Fibroblast of lung (primary cell): ENCODE results near the gene SRA1. TPM values are rescaled to one million over a fixed set of nuclear protein-coding genes. Genes with fewer than 3 reads are reported as not detected.

Experiments used
- DNase-seq, 2 donors: peaks; one replicate each; pipeline versions ENCODE4 v3.0.0 to v3.0.0-alpha.2; 2010; ENCODE audit warnings: low read depth in 2 of 2
- H2AFZ ChIP-seq: 2 replicates; pipeline ENCODE4 v1.5.1; 2012; ENCODE audit warnings: low read length, control low read depth, inconsistent platforms
- H3K27ac ChIP-seq: 2 replicates; pipeline ENCODE4 v1.5.1; 2011; ENCODE audit warnings: low read length, control low read depth; ENCODE audit not compliant: insufficient read depth
- H3K27me3 ChIP-seq: 2 replicates; pipeline ENCODE4 v1.5.1; 2011; ENCODE audit warnings: mild to moderate bottlenecking, low read length; ENCODE audit not compliant: control insufficient read depth, insufficient read depth
- H3K36me3 ChIP-seq: 2 replicates; pipeline ENCODE4 v1.5.1; 2011; ENCODE audit warnings: low read length; ENCODE audit not compliant: control insufficient read depth, insufficient read depth
- H3K4me1 ChIP-seq: 2 replicates; pipeline ENCODE4 v1.5.1; 2011; ENCODE audit warnings: low read length; ENCODE audit not compliant: control insufficient read depth, insufficient read depth; ENCODE audit errors: extremely low read depth
- H3K4me2 ChIP-seq: 2 replicates; pipeline ENCODE4 v1.5.1; 2011; ENCODE audit warnings: low read length, control low read depth; ENCODE audit not compliant: insufficient read depth; ENCODE audit errors: extremely low read depth
- H3K4me3 ChIP-seq, 4 experiments: fragments of 200-600 bp in 1 of 4; sonication (generic) in 1 of 4; replicated peaks in 1 of 4; 2 replicates each; pipeline ENCODE4 v1.5.1; 2011 to 2016; ENCODE audit warnings: low read length in 4 of 4, low read depth in 3 of 4, mild to moderate bottlenecking in 3 of 4, control low read depth in 2 of 4, inconsistent platforms in 1 of 4, mixed read lengths in 1 of 4; ENCODE audit not compliant: insufficient read depth in 1 of 4; ENCODE audit errors: control extremely low read depth in 1 of 4
- H3K79me2 ChIP-seq: 2 replicates; pipeline ENCODE4 v1.5.1; 2012; ENCODE audit warnings: mild to moderate bottlenecking, low read length, inconsistent platforms; ENCODE audit not compliant: control insufficient read depth, insufficient read depth
- H3K9ac ChIP-seq: 2 replicates; pipeline ENCODE4 v1.5.1; 2011; ENCODE audit warnings: mild to moderate bottlenecking, low read length, control low read depth; ENCODE audit not compliant: insufficient read depth
- H3K9me3 ChIP-seq: 2 replicates; pipeline ENCODE4 v1.5.1; 2012; ENCODE audit warnings: low read depth, low read length; ENCODE audit not compliant: control insufficient read depth, insufficient read depth
- H4K20me1 ChIP-seq: 2 replicates; pipeline ENCODE4 v1.5.1; 2011; ENCODE audit warnings: low read length; ENCODE audit not compliant: control insufficient read depth, insufficient read depth; ENCODE audit errors: extremely low read depth
- EZH2 ChIP-seq: IDR thresholded peaks from 2 replicates; pipeline ENCODE4 v1.5.1; 2012; ENCODE audit warnings: low read length, control low read depth, mild to moderate bottlenecking; ENCODE audit errors: missing control alignments
- polyA plus RNA-seq, 2 donors: library from polyadenylated mRNA; depleted of rRNA in 1 of 2; stranded (reverse) in 1 of 2; unstranded in 1 of 2; fragments of >200 nt; gene quantifications; 2 replicates each; pipeline ENCODE4 v1.2.1, GENCODE V29; 2011 to 2012; ENCODE audit warnings: missing spikeins in 1 of 2
- total RNA-seq: library from RNA; depleted of rRNA; stranded (reverse); fragments of >200 nt; gene quantifications from 2 replicates; pipeline ENCODE4 v1.2.1, GENCODE V29; 2014
- TF ChIP-seq, protein P1 (sequence below), 2 donors: IDR thresholded peaks in 1 of 2; conservative IDR thresholded peaks in 1 of 2; 1 replicate in 1 of 2; 2 replicates in 1 of 2; pipeline ENCODE4 v1.5.1; 2011 to 2012; ENCODE audit warnings: low read length in 2 of 2, control low read depth in 1 of 2, inconsistent platforms in 1 of 2, low read depth in 1 of 2, mild to moderate bottlenecking in 1 of 2

The SRA1 gene
- total and polyA plus RNA-seq, 2 donors (not counting 1 experiment from before 2014, with no cell fraction given): 39.1 to 55.5 TPM

DNA sequence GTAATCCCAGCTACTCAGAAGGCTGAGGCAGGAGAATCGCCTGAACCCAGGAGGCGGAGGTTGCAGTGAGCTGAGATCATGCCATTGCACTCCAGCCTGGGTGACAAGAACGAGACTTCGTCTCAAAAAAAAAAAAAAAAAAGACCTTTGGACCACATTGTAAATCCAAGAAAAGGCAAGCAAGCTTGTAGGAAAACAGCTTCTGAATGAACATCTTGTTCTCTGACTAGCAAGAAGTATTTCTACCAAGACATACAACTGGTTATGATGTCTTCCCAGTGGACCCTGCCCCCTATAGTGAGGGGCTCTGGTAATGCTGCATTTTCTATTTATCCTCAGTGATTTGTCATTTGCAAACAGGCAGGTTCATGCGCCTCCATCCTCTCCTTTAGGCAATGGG is 14.3 kb downstream of the SRA1 start:
- peaks cover 2% of the 10 kb centered on the region for H3K36me3 ChIP-seq

DNA sequence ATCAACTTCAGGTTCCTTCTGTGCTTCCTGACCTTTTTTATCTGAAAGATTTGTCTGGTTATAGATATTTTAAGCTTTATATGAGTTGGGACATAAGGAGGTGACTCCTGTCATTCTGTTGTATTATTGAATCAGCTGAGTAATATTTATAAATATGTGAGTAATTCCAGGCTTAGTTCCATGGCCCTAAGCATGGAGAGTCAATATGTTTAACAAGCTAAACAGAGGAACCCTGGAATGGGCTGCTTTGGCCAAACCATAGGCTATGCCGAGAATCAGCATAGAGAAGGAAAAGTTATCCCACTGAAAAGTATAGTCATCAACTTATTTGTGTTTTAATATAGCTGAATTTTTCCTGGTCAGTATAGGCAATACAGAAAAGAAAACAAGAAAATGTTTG is 17.0 kb downstream of the SRA1 start:
- Histone ChIP-seq H3K4me1 (no peaks in the 10 kb centered on the region), H3K36me3 (peaks cover 5% of the 10 kb centered on the region), H3K9ac (no peak overlapping the region), H3K4me3 (no peak overlapping the region), H3K4me2 (no peak overlapping the region), H3K27me3 (no peaks in the 10 kb centered on the region), H4K20me1 (no peaks in the 10 kb centered on the region), H3K9me3 (no peaks in the 10 kb centered on the region), H3K79me2 (no peaks in the 10 kb centered on the region), H3K27ac (no peak overlapping the region), H2AFZ (no peak overlapping the region)
- DNase-seq: no peak
- TF ChIP-seq, protein P1, sequence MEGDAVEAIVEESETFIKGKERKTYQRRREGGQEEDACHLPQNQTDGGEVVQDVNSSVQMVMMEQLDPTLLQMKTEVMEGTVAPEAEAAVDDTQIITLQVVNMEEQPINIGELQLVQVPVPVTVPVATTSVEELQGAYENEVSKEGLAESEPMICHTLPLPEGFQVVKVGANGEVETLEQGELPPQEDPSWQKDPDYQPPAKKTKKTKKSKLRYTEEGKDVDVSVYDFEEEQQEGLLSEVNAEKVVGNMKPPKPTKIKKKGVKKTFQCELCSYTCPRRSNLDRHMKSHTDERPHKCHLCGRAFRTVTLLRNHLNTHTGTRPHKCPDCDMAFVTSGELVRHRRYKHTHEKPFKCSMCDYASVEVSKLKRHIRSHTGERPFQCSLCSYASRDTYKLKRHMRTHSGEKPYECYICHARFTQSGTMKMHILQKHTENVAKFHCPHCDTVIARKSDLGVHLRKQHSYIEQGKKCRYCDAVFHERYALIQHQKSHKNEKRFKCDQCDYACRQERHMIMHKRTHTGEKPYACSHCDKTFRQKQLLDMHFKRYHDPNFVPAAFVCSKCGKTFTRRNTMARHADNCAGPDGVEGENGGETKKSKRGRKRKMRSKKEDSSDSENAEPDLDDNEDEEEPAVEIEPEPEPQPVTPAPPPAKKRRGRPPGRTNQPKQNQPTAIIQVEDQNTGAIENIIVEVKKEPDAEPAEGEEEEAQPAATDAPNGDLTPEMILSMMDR (conservative IDR thresholded peaks at IDR 0.05 in 1 of 2, IDR thresholded peaks at IDR 0.05 in 1 of 2; ENCODE audit: low read depth in 1 of 2, low read length in 2 of 2): no peak
- no peak for TF ChIP-seq EZH2

More for the DNA sequence above, 14.3 kb downstream of the SRA1 start:
- H2AFZ ChIP-seq: no peak overlapping the region
- H3K4me1 ChIP-seq: peaks cover 8% of the 10 kb centered on the region
- no peaks in the 10 kb centered on the region for H3K27me3 ChIP-seq
- H3K9me3 ChIP-seq: no peaks in the 10 kb centered on the region
- no peak overlapping the region for H3K4me2 ChIP-seq
- H3K9ac ChIP-seq: no peak overlapping the region
- no peak for DNase-seq
- H4K20me1 ChIP-seq: no peaks in the 10 kb centered on the region
- H3K27ac ChIP-seq: no peak overlapping the region
- no peak overlapping the region for H3K4me3 ChIP-seq
- TF ChIP-seq, protein P1 (conservative IDR thresholded peaks at IDR 0.05 in 1 of 2, IDR thresholded peaks at IDR 0.05 in 1 of 2; ENCODE audit: low read depth in 1 of 2, low read length in 2 of 2): no peak
- no peak for TF ChIP-seq EZH2
- no peaks in the 10 kb centered on the region for H3K79me2 ChIP-seq

DNA sequence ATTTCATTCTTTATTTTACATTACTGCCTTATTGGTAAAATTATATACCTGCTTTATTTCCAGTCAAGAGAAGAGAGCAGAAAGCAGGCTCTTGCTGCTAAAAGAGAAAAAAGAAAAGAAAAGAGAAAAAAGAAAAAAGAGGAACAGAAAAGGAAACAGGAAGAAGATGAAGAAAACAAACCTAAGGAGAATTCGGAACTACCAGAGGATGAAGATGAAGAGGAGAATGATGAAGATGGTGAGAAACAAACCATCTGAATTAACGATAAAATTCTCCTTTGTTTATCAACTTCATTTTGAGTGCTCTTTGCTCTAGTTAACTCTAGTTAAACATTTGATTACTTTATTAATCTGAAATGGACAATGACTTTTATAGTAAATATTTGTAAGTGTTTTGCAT is 33.3 kb downstream of the SRA1 start:
- DNase-seq: no peak
- Histone ChIP-seq H3K36me3 (peaks cover 9% of the 10 kb centered on the region), H3K4me3 (no peak overlapping the region), H3K27ac (no peak overlapping the region), H3K9me3 (no peaks in the 10 kb centered on the region), H4K20me1 (no peaks in the 10 kb centered on the region), H3K4me1 (no peaks in the 10 kb centered on the region), H3K79me2 (no peaks in the 10 kb centered on the region), H3K9ac (no peak overlapping the region), H3K27me3 (no peaks in the 10 kb centered on the region), H2AFZ (no peak overlapping the region), H3K4me2 (no peak overlapping the region)
- TF ChIP-seq, protein P1 (conservative IDR thresholded peaks at IDR 0.05 in 1 of 2, IDR thresholded peaks at IDR 0.05 in 1 of 2; ENCODE audit: low read depth in 1 of 2, low read length in 2 of 2): no peak
- no peak for TF ChIP-seq EZH2
